ENCODE data around the gene TFCP2.
A peak's percentile ranks its signal among the peaks of the same experiment; 100 is the strongest.
"Not testable (repeated sequence)": the region's sequence is repeated elsewhere in the genome, so short reads cannot be mapped to it uniquely, and the experiment has no call there.

TFCP2 gene

GRCh38 chr12:51080136-51080535, 92.8 kb downstream of the TFCP2 start:
- no peak for DNase-seq

- DNase-seq: not testable (repeated sequence)
These were observed 94.1 kb downstream of the TFCP2 start for GRCh38 chr12:51078866-51079265.

- not testable (repeated sequence) for DNase-seq
These were observed 94.6 kb downstream of the TFCP2 start for GRCh38 chr12:51078346-51078745.

GRCh38 chr12:51077930-51078329, 95.0 kb downstream of the TFCP2 start:
- DNase-seq: no peak

GRCh38 chr12:51076236-51076930, 96.6 kb downstream of the TFCP2 start:
- no peak for DNase-seq

- no peak for DNase-seq
These were observed 97.5 kb downstream of the TFCP2 start for GRCh38 chr12:51075390-51075789.

GRCh38 chr12:51071663-51072062, 101.3 kb downstream of the TFCP2 start:
- DNase-seq: no peak

GRCh38 chr12:51070004-51070403, 102.9 kb downstream of the TFCP2 start:
- no peak for DNase-seq

GRCh38 chr12:51067771-51068170, 105.2 kb downstream of the TFCP2 start:
- no peak for DNase-seq

- no peak for DNase-seq
These were observed 105.7 kb downstream of the TFCP2 start for GRCh38 chr12:51067229-51067628.

- no peak for DNase-seq
These were observed 107.4 kb downstream of the TFCP2 start for GRCh38 chr12:51065530-51065929.

GRCh38 chr12:51062631-51063397, 110.1 kb downstream of the TFCP2 start:
- no peak for DNase-seq

- no peak for DNase-seq
These were observed 113.8 kb downstream of the TFCP2 start for GRCh38 chr12:51059086-51059485.

- DNase-seq: no peak
These were observed 116.7 kb downstream of the TFCP2 start for GRCh38 chr12:51056242-51056641.

- no peak for DNase-seq
These were observed 117.9 kb downstream of the TFCP2 start for GRCh38 chr12:51055060-51055459.

- no peak for DNase-seq
These were observed 121.1 kb downstream of the TFCP2 start for GRCh38 chr12:51051787-51052186.

- DNase-seq: no peak
These were observed 123.4 kb downstream of the TFCP2 start for GRCh38 chr12:51049525-51049924.

GRCh38 chr12:51048661-51049251, 124.2 kb downstream of the TFCP2 start:
- no peak for DNase-seq

- DNase-seq: peak; percentile 96
These were observed 125.0 kb downstream of the TFCP2 start, which contains the start of gene LETMD1 for GRCh38 chr12:51047655-51048540. LETMD1 (plus strand) TSS chr12:51048327; CDS start chr12:51048357, 30 bp downstream.
